Measurements from ENCODE around the gene ALDH2.

Gene ALDH2

GRCh38 chr12:111864913-111865312 lies 98.2 kb downstream of the ALDH2 start:
- no peak for TF ChIP-seq CTCF (IDR thresholded peaks at IDR 0.05; ENCODE audit: low read depth, low read length, missing control alignments)
- no peak for DNase-seq (ENCODE audit: low read depth)
- in situ Hi-C loops (cut with HindIII; ENCODE audit: low sequenced_read_pairs), result no loop called here
- no peak overlapping the region for H3K4me3 ChIP-seq (ENCODE audit: low read depth, low read length)
